Embryonic facial prominence (tissue), 1 donor: ENCODE results near the gene HOXC9.

Source experiments
- DNase-seq: peaks from one replicate; pipeline ENCODE4 v3.0.0-alpha.2; 2016; ENCODE audit errors: extremely low spot score

HOXC9 gene

DNA sequence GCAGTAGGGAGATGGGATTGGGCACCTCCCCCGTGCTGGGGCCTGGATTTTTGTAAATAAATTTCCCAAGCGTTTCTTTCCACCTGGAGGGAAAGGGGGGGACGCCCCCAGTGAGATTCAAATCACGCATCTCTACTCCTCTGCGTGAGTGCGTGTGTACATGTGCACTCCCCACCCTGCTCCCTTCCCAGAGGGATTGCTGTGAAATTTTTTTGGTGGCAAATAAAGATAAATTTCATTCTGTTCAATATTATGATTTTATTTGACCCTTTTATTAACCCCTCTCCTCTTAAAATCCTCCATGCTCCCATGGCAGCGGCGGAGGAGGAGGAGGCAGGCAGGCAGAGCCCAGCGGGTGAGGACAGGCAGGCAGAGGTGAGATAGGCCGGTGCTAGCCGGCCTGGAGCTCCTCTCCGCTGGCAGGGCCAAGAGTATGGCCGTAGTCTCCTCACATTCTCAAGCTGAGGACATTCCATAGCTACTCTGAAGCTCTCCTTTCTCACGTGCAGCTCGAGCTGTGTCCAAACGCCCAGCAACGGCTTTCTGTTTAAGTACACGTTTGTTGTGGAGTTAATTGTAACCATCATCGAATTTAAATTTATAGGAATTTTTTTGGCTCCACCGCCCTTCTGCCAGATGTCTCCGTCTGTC lies 23.7 kb upstream of the HOXC9 start:
- no peak for DNase-seq

DNA sequence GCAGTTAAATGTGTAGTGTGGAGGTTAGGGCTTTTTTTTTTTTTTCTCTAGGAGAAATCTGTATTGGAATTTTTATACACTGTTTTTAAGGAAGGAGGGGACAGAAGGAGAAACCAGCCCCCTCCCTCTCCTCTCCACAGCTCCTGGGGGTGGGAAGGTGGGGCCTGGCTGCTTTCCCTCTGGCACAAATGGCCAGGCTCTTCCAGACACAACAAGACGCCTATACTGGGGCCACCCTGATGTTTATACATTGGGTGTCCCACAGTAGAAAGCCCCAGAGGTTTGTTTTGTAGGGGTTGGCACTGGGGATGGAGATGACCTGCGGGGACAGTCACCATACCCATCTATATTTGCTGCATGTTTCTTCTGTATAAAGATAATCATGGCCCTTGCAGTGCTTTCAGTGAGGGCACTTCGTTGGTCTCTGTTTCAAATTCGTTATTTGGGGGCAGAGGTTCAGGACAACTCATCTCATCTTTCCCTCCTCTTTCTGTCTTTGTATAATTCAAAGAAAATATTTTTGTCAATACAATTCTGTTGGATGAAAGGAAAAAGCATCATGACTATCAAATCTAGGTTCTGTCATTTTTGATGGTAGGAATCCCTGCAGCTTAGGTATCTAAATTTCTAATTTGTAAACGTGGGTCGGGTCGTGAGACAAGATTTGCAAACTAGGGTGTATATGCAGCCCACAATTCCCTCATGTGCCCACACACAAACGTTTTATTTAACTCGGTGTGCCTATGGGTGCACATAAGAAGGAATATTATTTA lies 23.0 kb upstream of the HOXC9 start:
- no peak for DNase-seq

DNA sequence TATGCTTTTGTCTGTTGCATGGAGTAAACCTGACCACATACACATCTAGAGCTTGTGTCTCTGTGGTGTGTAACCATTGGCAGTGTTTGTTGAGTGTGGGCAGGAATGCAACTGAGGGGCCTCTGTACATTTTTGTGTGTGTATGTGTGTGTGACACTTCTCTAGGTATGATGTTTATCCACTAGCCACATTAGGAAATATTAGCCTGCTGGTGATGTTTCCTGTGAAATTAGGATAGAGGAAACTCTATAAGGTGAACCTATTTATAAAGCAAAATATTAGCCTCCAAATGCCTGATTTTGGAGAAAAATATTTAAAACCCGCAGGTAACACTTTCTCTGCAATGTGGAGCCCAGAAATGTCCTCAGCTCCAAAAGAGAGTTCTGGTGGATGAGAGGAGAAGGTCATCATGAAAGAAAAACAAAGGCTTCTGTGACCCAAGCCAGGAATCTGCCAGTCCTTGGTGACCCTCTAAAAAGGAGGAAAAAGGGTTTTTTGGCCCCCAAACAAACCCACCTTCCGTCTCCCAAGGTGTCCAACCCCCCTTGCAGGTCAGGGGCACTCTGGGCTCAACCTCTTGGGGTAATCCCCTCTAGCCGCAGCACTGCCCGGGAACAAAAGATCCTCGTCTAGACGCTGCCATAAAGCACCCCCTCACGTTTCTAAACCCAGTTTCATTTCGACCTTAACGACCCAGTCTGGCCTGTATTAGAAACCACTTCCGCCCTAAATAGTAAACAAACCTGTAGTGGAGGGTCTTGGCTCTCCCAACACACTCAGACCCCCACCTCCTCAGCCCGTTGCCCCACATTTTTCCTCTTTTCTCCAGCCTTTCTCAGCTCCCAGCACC lies 22.1 kb upstream of the HOXC9 start:
- DNase-seq: no peak

DNA sequence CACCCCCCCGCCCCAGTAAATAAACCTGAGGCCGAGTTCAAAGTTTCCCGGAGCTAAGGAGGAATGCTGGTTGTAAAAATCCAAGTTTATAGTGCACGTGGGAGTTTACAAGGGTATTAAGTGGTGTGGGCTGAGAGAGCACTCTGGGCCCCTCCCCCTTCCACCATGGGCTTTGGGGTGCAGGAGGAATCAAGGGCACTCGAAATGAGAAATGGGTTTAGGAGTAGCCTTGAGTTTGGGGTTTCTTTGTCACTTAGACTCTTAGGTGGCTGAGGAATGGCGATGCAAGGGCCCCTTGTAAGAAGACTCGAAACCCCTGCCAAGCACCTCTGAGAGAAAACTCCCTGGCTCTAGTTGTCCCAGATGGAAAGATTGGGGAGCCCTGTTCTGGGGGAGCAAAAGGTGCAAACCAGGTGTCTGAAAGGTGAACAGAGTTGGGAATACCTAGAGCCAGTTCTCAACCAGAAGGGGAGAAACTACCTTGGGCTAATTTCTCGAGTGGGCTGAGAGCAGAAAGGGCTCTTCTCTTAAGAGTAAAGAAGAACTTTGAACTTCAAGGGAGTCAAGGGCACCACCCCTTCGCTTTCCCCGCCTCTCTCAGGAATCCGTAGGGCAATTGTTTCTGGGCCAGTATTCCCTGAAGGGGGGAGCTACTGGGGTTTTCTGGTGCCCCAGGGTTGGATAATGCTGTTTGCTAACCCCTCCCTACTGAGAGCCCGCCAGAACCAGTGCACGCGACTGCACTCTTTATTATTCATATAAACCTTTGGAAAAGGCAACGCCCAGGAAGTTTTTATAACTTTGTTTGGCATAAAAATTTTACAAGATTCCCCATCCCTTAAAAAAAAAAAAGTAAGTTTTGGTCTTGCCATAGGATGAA lies 21.2 kb upstream of the HOXC9 start:
- DNase-seq: no peak

DNA sequence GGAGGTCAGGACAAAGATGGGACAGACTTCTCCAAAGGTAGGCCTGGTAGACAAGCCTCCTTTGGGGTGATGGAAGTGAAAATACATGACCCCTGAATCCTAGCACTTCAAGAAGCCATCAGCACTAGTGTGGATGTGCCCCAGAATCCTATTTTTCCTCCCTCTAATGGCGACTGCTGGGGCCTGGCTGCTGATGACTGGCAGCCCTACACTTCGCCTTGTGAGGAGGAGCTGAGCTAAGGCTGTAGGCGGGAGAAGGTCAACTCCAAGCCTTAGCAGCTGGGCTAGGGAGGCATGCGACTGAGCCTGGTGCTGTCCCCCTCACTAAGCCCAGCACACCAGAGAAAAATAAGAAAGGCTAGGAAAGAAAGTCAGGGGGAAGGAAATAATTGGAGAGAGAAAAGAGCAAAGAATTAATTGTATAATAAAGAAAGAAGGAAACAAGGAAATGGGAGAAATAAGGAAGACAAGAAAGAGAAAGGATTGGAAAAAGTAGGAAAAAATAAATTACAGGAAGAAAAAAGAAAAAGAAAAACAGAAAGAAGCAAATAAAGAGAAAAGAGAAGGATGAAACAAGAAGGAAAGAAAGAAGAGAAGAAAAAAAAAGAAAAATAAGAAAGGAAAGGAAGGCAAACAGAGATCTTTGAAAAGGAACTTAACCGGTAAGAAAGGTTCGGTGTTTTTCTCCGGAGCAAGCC lies 19.7 kb upstream of the HOXC9 start:
- DNase-seq: no peak

DNA sequence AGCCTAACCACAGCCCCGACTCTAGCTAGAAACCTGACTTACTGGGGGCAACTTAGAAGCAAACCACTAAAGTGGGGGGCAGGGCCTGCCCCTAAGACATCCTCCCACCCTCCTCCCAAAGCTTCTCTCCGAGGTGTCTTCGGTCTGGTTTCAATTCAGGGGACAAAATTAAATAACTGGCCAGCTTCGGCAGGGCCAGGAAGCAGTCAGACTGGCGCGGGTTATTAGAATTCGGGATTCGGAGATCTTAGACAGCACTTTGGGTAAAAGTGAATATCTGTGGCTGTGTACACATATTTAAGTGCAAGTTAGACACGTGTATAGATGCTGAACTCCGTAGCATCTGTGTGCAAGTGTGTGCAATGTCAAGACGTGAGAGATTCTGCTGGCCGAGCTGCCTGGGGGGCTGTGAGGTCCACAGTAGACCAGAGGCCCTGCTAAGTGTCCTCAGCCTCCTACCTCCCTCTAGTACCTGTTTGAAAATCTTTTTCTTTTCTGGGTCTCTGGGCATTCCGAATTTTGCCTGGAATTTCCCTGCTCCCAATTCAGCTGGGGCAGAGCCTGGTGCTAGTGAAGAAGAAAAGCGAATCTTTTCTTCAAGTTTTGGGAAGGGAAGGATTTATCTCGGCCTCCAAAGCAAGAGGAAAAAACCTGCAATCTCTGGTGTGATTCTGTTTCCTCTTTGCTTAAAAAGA lies 19.0 kb upstream of the HOXC9 start:
- DNase-seq: no peak

DNA sequence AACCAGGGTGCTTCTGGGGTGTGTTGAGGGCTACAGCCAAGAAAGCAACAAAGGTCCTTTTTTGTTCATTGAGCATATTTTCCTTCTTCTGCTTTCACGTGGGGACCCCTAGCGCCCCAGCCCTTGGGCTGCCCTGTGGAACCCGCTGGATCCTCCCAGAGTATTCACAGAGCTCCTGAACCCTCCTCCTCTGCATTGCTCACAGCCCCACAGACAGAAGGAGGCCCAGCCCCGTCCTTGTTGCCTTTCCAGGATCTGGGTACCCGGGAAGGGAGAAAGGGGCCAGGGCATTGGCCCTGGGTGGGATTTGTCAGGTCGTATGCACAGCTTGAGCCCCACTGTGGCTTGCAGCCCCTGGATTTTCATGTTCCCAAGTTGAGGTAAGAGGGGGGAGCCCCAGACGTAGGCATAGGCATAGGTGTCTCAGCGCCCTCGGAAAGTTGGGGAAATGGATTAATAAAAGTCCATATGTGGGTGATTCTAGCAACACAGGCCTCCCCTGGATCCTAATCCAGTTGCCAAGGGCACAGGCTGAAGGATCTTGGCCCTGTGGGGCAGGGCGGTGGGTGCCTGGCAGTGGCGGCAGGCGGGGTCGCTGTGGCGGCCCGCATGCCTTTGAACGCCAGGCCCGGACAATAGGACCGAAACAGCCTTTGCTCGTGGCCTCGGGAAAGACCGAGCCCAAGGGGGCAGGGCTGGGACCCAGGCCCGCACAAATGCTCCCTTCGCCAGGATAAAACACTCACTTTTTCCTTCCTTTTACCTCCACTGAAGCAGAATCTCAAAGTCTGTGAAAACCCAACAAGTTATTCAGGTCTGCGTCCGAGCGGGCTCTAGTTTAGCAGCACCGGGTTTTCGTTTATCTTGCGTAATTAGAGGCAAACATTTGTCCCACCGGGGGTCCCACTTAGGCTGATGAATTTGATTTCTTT lies 18.1 kb upstream of the HOXC9 start:
- no peak for DNase-seq

DNA sequence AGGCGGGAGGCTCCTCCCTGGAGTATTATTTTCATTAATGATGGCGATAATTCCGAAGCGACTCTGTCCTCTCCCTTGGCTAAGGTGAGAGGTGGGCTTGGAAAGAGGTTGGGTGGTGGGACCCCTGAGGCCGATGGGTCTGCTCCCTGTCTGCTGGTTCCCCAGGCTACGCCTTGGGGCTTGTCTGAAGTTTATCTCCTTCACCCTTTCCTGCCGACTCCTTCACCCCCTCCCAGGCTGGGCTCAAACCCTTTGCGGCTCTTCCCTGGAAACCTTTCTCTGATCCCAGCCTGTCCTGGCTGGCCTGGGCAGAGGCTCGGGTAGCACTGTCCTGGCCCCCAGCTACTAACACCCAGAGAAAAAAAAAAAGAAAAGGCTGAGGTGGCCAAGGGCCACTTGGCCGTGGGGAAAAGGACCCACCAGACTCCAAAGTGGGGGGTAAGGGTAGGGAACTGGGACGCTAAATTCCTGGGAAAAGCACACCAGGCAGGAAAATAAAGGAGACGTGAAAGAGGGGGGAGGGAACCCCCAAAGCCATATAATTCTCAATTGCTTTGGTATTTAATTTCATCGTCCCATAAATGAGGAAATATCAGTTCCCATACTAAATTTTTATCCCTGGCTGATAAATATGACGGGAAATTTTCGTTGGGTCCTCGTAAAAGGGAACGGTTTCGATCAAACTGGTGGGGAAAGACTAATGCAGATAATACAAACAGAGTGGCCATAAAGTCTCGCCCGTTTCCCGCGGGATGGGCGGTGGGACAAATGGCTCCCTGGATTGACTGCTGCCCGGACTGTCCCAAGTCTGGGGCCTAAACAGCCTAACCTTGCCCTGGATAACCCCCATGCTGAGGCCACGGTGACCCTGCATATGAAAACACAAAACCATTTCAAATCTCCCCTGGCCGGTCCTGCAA lies 17.1 kb upstream of the HOXC9 start:
- no peak for DNase-seq

DNA sequence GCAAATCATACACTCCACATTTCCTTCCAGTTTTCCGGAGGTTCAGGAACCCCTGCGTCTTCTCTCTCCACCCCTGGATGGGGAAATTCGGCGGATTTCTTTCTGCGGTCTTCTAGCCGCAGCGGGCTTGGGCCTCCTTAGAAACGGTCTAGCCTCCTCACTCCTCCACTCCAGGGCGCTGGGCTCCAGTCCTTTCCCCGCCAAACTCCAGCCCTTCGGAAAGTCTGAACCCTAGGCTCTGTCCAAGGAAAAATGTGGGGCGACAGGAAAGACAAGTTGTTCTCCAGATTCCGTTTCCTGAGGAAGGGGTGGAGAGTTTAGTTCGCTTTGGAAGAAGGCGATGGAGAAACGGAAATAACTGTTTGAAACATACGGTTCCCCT lies 16.4 kb upstream of the HOXC9 start:
- DNase-seq: no peak

DNA sequence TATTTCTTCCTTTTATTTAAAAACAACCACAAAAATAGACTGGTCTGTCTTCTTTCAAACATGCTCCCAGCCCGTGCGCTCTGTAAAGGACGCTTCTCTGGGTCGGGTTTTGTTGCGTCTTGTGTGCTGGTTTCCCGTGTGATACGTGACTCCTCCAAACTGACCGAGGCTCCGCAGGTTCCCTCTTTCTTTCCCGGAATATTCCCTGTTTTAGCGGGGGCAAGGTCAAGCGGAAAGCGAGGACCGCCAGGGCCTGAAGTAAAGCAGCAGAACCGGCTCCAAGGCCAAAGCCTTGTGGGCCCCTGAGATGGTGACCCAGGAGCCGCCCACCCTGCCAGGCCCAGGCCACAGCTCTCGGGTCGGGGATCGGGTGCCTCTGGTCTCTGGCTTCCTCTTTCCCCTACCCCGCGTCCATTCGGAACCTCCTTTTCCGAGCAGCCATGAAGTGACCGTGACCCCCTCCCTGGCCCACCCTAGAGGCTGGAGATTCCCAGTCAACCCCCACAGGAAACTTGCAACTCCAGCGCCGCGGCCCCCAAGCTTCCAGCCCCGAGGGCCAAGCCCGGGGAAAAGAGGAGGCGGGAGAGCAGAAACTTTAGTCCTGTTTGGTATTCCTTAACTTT lies 15.9 kb upstream of the HOXC9 start:
- DNase-seq: no peak

DNA sequence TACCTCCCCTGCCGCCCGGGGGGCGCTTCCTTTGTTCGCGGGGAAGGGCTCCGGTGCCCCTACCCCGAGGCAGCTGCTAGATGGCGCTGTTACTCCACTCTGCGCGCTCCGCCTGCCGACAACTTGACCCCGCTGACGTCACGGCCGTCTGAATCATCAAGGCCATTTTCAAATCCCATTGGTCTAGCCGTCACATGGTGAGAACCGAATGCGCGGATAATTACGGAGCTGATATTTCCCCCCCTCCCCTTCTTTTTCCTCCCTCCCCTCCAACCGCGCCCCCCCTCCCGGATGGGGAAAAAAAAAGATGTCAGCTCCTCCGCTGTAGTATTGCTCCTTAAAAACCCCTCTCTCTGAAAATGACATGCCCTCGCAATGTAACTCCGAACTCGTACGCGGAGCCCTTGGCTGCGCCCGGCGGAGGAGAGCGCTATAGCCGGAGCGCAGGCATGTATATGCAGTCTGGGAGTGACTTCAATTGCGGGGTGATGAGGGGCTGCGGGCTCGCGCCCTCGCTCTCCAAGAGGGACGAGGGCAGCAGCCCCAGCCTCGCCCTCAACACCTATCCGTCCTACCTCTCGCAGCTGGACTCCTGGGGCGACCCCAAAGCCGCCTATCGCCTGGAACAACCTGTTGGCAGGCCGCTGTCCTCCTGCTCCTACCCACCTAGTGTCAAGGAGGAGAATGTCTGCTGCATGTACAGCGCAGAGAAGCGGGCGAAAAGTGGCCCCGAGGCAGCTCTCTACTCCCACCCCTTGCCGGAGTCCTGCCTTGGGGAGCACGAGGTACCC lies 14.9 kb upstream of the HOXC9 start, which contains the start of gene HOXC10:
TSS of gene HOXC10 (plus strand) at position 246 of the 791 bp plus-strand sequence. CDS start at position 360, 114 bp downstream.
- DNase-seq: peak; percentile 64

DNA sequence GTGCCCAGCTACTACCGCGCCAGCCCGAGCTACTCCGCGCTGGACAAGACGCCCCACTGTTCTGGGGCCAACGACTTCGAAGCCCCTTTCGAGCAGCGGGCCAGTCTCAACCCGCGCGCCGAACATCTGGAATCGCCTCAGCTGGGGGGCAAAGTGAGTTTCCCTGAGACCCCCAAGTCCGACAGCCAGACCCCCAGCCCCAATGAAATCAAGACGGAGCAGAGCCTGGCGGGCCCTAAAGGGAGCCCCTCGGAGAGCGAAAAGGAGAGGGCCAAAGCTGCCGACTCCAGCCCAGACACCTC lies 14.3 kb upstream of the HOXC9 start:
- DNase-seq: no peak

DNA sequence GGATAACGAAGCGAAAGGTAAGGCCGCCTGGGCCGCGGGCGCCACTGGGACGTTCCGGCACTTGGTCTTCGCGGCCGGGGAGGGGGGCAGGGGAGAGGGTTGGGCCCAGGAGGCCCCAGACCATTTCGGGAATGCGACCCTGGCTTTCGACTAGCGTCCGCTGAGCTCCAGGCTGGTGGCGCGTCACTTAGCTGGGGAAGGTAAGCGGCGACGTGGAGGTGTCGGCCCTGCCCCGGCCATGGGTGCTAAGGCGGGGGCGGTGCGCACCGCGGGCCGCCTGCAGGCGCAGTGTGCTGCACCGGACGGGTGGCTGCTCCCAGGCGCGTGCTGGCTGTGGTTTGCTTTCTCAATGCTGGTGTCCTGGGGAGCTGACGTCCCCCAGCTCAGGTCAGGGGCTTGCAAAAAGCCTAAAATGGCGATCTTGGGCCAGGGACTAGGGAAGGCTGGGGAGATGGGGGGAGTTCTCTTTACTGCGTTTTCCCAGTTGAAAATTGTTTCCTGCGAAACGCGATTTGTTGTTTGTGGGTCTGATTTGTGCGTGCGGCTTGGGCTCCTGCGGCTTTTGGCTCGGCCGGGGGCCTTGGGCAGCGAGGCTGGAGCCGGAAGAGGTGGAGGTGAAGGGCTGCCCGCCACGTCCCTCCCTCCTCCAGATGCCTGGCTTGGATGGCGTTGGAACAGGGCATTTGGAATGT lies 13.8 kb upstream of the HOXC9 start:
- no peak for DNase-seq

DNA sequence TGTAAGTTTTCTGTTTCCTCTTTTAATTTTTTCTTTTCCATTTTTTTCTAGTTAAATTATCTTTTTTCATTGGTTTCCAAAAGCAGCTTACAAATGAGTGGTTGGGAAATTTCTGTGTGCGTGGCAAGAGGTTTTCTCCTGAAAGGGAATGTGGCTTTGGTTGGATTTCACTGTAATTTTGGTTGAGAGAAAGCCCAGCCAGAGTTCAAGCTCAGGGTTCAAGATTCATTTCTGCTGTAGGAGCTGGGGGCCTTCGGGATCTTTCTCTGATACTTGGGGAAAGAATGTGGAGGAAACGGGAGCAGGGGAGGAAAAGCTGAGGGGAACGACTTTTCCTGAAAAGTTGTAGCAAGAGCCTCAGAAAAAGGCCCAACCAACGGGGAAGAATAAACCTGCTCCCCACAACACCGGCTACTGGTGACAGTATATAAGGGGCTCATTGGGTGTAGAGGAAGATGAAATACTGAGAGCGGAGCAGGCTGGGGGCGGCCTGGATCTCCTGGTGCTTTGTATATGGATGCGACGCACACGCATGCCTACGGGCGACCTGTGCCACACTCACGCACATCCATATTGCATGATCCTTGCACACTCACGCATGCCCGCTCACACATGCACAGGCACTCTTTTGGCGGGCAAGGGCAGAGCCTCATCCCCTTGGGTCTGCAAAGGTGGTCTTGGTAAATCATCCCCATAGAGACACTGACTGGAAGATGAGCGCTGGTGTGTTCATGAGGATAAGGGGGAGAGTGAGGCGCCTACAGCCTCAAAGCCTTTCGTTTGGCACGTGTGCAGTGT lies 13.1 kb upstream of the HOXC9 start:
- DNase-seq: no peak

DNA sequence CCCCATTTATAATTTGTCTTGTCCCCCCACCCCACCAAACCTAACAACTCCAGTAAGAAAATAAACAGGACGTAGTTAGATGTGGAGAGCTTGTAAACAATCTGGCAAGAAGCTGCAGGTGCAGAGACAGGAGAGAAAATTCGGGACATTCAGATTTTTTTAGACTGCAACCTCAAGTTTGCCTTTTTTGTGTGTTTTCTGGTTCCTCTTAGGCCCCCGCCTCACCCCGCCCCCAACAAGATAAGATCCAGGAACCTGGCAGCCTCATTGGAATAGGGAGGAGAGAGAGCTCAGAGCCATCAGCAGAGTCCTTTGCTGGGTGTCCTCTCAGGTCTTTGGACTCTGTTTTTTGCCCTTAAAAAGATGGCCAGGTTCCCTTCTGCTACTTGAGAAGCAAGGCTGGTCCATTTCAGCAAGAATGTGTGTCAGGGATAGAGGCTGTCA lies 12.2 kb upstream of the HOXC9 start:
- no peak for DNase-seq
